Trophoblast cell (in vitro differentiated cells and primary cell): Measurements from ENCODE around the gene MYO1D.

Source experiments
- DNase-seq, 2 donors: peaks; one replicate each; pipeline ENCODE4 v3.0.0-alpha.2; 2016
- H2AFZ ChIP-seq: 2 replicates; pipeline ENCODE4 v1.6.1; 2013; ENCODE audit warnings: low read length, moderate library complexity, mild to moderate bottlenecking; ENCODE audit not compliant: insufficient read depth, poor library complexity
- H2AK5ac ChIP-seq: 2 replicates; pipeline ENCODE4 v1.6.1; 2013; ENCODE audit warnings: mild to moderate bottlenecking, low read length
- H2BK120ac ChIP-seq: 2 replicates; pipeline ENCODE4 v1.6.1; 2013; ENCODE audit warnings: low read length, mild to moderate bottlenecking, moderate library complexity; ENCODE audit not compliant: insufficient read depth, poor library complexity
- H2BK12ac ChIP-seq: 2 replicates; pipeline ENCODE4 v1.6.1; 2013; ENCODE audit warnings: mild to moderate bottlenecking, low read length, moderate library complexity
- H2BK5ac ChIP-seq: 2 replicates; pipeline ENCODE4 v1.6.1; 2013; ENCODE audit warnings: low read length, low read depth, moderate library complexity, mild to moderate bottlenecking; ENCODE audit not compliant: poor library complexity
- H3K14ac ChIP-seq: 2 replicates; pipeline ENCODE4 v1.6.1; 2013; ENCODE audit warnings: mild to moderate bottlenecking, low read length
- H3K18ac ChIP-seq: 2 replicates; pipeline ENCODE4 v1.6.1; 2013; ENCODE audit warnings: mild to moderate bottlenecking, low read length
- H3K23ac ChIP-seq: 2 replicates; pipeline ENCODE4 v1.6.1; 2013; ENCODE audit warnings: low read length
- H3K27ac ChIP-seq: 2 replicates; pipeline ENCODE4 v1.5.1; 2013; ENCODE audit warnings: low read depth, mild to moderate bottlenecking, inconsistent platforms, low read length, moderate library complexity
- H3K27me3 ChIP-seq: 2 replicates; pipeline ENCODE4 v1.6.1; 2013; ENCODE audit warnings: inconsistent platforms, mild to moderate bottlenecking, low read length, moderate library complexity; ENCODE audit not compliant: insufficient read depth
- H3K36me3 ChIP-seq, 2 experiments: 1 replicate in 1 of 2; 2 replicates in 1 of 2; pipeline ENCODE4 v1.6.1; 2013; ENCODE audit warnings: low read length in 2 of 2, mild to moderate bottlenecking in 2 of 2, moderate library complexity in 1 of 2; ENCODE audit not compliant: insufficient read depth in 2 of 2, control insufficient read depth in 1 of 2
- H3K4ac ChIP-seq: 2 replicates; pipeline ENCODE4 v1.6.1; 2013; ENCODE audit warnings: low read depth, mild to moderate bottlenecking, low read length, moderate library complexity
- H3K4me1 ChIP-seq, 2 experiments: 1 replicate in 1 of 2; 2 replicates in 1 of 2; pipeline ENCODE4 v1.6.1; 2013; ENCODE audit warnings: low read length in 2 of 2, mild to moderate bottlenecking in 2 of 2, moderate library complexity in 1 of 2; ENCODE audit not compliant: insufficient read depth in 2 of 2, control insufficient read depth in 1 of 2
- H3K4me2 ChIP-seq: 2 replicates; pipeline ENCODE4 v1.6.1; 2013; ENCODE audit warnings: inconsistent platforms, mild to moderate bottlenecking, low read length, moderate library complexity
- H3K4me3 ChIP-seq: 2 replicates; pipeline ENCODE4 v1.5.1; 2013; ENCODE audit warnings: mild to moderate bottlenecking, low read depth, low read length, inconsistent platforms
- H3K79me1 ChIP-seq: one replicate; pipeline ENCODE4 v1.6.1; 2013; ENCODE audit warnings: low read length
- H3K79me2 ChIP-seq: 2 replicates; pipeline ENCODE4 v1.6.1; 2013; ENCODE audit warnings: low read length, mild to moderate bottlenecking; ENCODE audit not compliant: control insufficient read depth, insufficient read depth, poor library complexity
- H3K9ac ChIP-seq: 2 replicates; pipeline ENCODE4 v1.6.1; 2013; ENCODE audit warnings: mild to moderate bottlenecking, low read length
- H3K9me3 ChIP-seq: 2 replicates; pipeline ENCODE4 v1.6.1; 2013; ENCODE audit warnings: low read depth, mild to moderate bottlenecking, control low read depth, inconsistent platforms, low read length; ENCODE audit not compliant: insufficient read depth
- H4K12ac ChIP-seq: 2 replicates; pipeline ENCODE4 v1.6.1; 2013; ENCODE audit warnings: low read depth, mild to moderate bottlenecking, low read length, moderate library complexity
- H4K8ac ChIP-seq: 2 replicates; pipeline ENCODE4 v1.6.1; 2013; ENCODE audit warnings: low read depth, mild to moderate bottlenecking, low read length, moderate library complexity
- H4K91ac ChIP-seq: one replicate; pipeline ENCODE4 v1.6.1; 2013; ENCODE audit warnings: low read depth, mild to moderate bottlenecking, low read length, moderate library complexity
- WGBS: extraction: QIAGEN DNeasy Blood & Tissue Kit; methylation state at CpG from one replicate; pipeline ENCODE4 v1.1.7; 2013; ENCODE audit warnings: missing lambda C conversion rate; ENCODE audit not compliant: insufficient read length, insufficient coverage; ENCODE audit errors: extremely low coverage; 5-methylcytosine and 5-hydroxymethylcytosine counted together

MYO1D gene

GRCh38 chr17:32910769-32911168, 33.8 kb upstream of the MYO1D start:
- H3K14ac ChIP-seq = no peak overlapping the region
- no peaks in the 10 kb centered on the region for H3K4me1 ChIP-seq
- no peak for DNase-seq
- no peaks in the 10 kb centered on the region for H3K79me1 ChIP-seq
- no peak overlapping the region for H3K9ac ChIP-seq
- WGBS = no CpG with 5 or more reads among the region's 3 CpGs
- H4K8ac ChIP-seq = peak overlapping the region; percentile 77
- H3K79me2 ChIP-seq = no peaks in the 10 kb centered on the region
- no peak overlapping the region for H3K4me2 ChIP-seq
- H2AFZ ChIP-seq = no peak overlapping the region
- no peak overlapping the region for H4K91ac ChIP-seq
- H3K18ac ChIP-seq = no peak overlapping the region
- H3K9me3 ChIP-seq = no peaks in the 10 kb centered on the region
- H3K23ac ChIP-seq = peak overlapping the region; percentile 91
- no peak overlapping the region for H2AK5ac ChIP-seq
- no peaks in the 10 kb centered on the region for H3K27me3 ChIP-seq
- no peak overlapping the region for H4K12ac ChIP-seq
- H2BK5ac ChIP-seq = no peak overlapping the region
- no peak overlapping the region for H3K4me3 ChIP-seq
- H2BK12ac ChIP-seq = no peak overlapping the region
- H3K4ac ChIP-seq = no peak overlapping the region
- H3K36me3 ChIP-seq = no peaks in the 10 kb centered on the region
- no peak overlapping the region for H2BK120ac ChIP-seq
- H3K27ac ChIP-seq = no peak overlapping the region

GRCh38 chr17:32909787-32910369, 33.0 kb upstream of the MYO1D start:
- H3K4me3 ChIP-seq = no peak overlapping the region

GRCh38 chr17:32907583-32907982, 30.7 kb upstream of the MYO1D start:
- Histone ChIP-seq H4K91ac (no peak overlapping the region), H3K4me3 (no peak overlapping the region), H3K9ac (no peak overlapping the region), H3K27ac (no peak overlapping the region), H3K18ac (no peak overlapping the region), H3K79me1 (no peaks in the 10 kb centered on the region), H3K27me3 (no peaks in the 10 kb centered on the region), H4K12ac (no peak overlapping the region), H2BK120ac (no peak overlapping the region), H3K23ac (no peak overlapping the region), H2BK5ac (no peak overlapping the region), H3K36me3 (no peaks in the 10 kb centered on the region), H2AK5ac (no peak overlapping the region), H3K4me1 (no peaks in the 10 kb centered on the region), H3K9me3 (no peaks in the 10 kb centered on the region), H4K8ac (no peak overlapping the region), H3K4me2 (no peak overlapping the region), H2BK12ac (no peak overlapping the region), H2AFZ (no peak overlapping the region), H3K79me2 (no peaks in the 10 kb centered on the region), H3K4ac (no peak overlapping the region), H3K14ac (no peak overlapping the region)
- WGBS = no CpG with 5 or more reads among the region's 6 CpGs
- no peak for DNase-seq

More at GRCh38 chr17:32909787-32910369, 33.0 kb upstream of the MYO1D start:
- Histone ChIP-seq H4K91ac (peak overlapping the region; percentile 39), H3K9me3 (no peaks in the 10 kb centered on the region), H2BK12ac (no peak overlapping the region), H3K9ac (no peak overlapping the region), H3K27ac (no peak overlapping the region), H3K18ac (no peak overlapping the region), H2AFZ (peak overlapping the region; percentile 50), H3K14ac (no peak overlapping the region), H3K79me1 (no peaks in the 10 kb centered on the region), H3K27me3 (no peaks in the 10 kb centered on the region), H3K4me2 (no peak overlapping the region), H3K23ac (no peak overlapping the region), H4K8ac (peak overlapping the region; percentile 77), H3K4ac (no peak overlapping the region), H3K79me2 (no peaks in the 10 kb centered on the region), H2AK5ac (no peak overlapping the region), H4K12ac (peak overlapping the region; percentile 63), H3K36me3 (no peaks in the 10 kb centered on the region), H2BK120ac (no peak overlapping the region), H3K4me1 (no peaks in the 10 kb centered on the region), H2BK5ac (no peak overlapping the region)
- WGBS = no CpG with 5 or more reads among the region's 4 CpGs
- DNase-seq = peak; percentile 56 to 87

GRCh38 chr17:32904891-32905290, 28.0 kb upstream of the MYO1D start:
- H2AFZ ChIP-seq = no peak overlapping the region
- no peaks in the 10 kb centered on the region for H3K79me2 ChIP-seq
- H3K4me2 ChIP-seq = no peak overlapping the region
- H3K4me1 ChIP-seq = no peaks in the 10 kb centered on the region
- H2BK120ac ChIP-seq = no peak overlapping the region
- DNase-seq = no peak
- no peaks in the 10 kb centered on the region for H3K36me3 ChIP-seq
- no peak overlapping the region for H4K8ac ChIP-seq
- no peak overlapping the region for H3K14ac ChIP-seq
- no peak overlapping the region for H3K4me3 ChIP-seq
- H3K23ac ChIP-seq = no peak overlapping the region
- H3K79me1 ChIP-seq = no peaks in the 10 kb centered on the region
- no peak overlapping the region for H2BK5ac ChIP-seq
- H2BK12ac ChIP-seq = no peak overlapping the region
- no peak overlapping the region for H4K12ac ChIP-seq
- no peak overlapping the region for H4K91ac ChIP-seq
- no CpG with 5 or more reads among the region's 3 CpGs for WGBS
- H3K27me3 ChIP-seq = no peaks in the 10 kb centered on the region
- H3K18ac ChIP-seq = no peak overlapping the region
- no peak overlapping the region for H2AK5ac ChIP-seq
- no peaks in the 10 kb centered on the region for H3K9me3 ChIP-seq
- no peak overlapping the region for H3K4ac ChIP-seq
- H3K27ac ChIP-seq = no peak overlapping the region
- no peak overlapping the region for H3K9ac ChIP-seq
